Liver (tissue), 9 donors: ENCODE data around the gene C3orf18. TPM values are rescaled to one million over a fixed set of nuclear protein-coding genes. Genes with fewer than 3 reads are reported as not detected.

Experiments used
- DNase-seq: peaks from one replicate; pipeline ENCODE4 v3.0.0-alpha.2; 2017; ENCODE audit warnings: low spot score
- H3K27ac ChIP-seq, 2 donors: one replicate each; pipeline ENCODE4 v1.7.0; 2013; ENCODE audit warnings: inconsistent platforms in 2 of 2, low read length in 2 of 2, control low read depth in 1 of 2, low read depth in 1 of 2, mild to moderate bottlenecking in 1 of 2
- H3K27me3 ChIP-seq, 4 donors: one replicate each; pipeline versions ENCODE4 v1.6.1 to v1.7.0; 2013; ENCODE audit warnings: low read length in 3 of 4, inconsistent platforms in 1 of 4, mild to moderate bottlenecking in 1 of 4, moderate library complexity in 1 of 4; ENCODE audit not compliant: control insufficient read depth in 4 of 4, insufficient read depth in 4 of 4
- H3K36me3 ChIP-seq, 4 donors: one replicate each; pipeline versions ENCODE4 v1.6.1 to v1.7.0; 2013; ENCODE audit warnings: low read length in 3 of 4, mild to moderate bottlenecking in 3 of 4, low read depth in 1 of 4, moderate library complexity in 1 of 4; ENCODE audit not compliant: control insufficient read depth in 4 of 4, insufficient read depth in 3 of 4
- H3K4me1 ChIP-seq, 4 donors: one replicate each; pipeline versions ENCODE4 v1.6.1 to v1.7.0; 2013; ENCODE audit warnings: low read length in 3 of 4, mild to moderate bottlenecking in 3 of 4, moderate library complexity in 1 of 4; ENCODE audit not compliant: control insufficient read depth in 4 of 4, insufficient read depth in 4 of 4
- H3K4me3 ChIP-seq, 3 donors: one replicate each; pipeline versions ENCODE4 v1.6.1 to v1.7.0; 2013; ENCODE audit warnings: low read length in 3 of 3, control low read depth in 1 of 3, low read depth in 1 of 3, mild to moderate bottlenecking in 1 of 3
- H3K9ac ChIP-seq, 2 donors: one replicate each; pipeline ENCODE4 v1.7.0; 2013; ENCODE audit warnings: low read length in 2 of 2, mild to moderate bottlenecking in 2 of 2, moderate library complexity in 2 of 2, control low read depth in 1 of 2, low read depth in 1 of 2
- H3K9me3 ChIP-seq, 4 donors: one replicate each; pipeline versions ENCODE4 v1.6.1 to v1.7.0; 2013; ENCODE audit warnings: low read length in 3 of 4; ENCODE audit not compliant: control insufficient read depth in 4 of 4
- CTCF ChIP-seq: fragments of 150-350 bp; IDR thresholded peaks from 2 replicates; pipeline ENCODE4 v1.5.1; 2017; ENCODE audit warnings: improper control_type of control experiment, low read depth, low read length; ENCODE audit not compliant: missing input control
- EGR1 ChIP-seq, 2 donors: IDR thresholded peaks; 2 replicates each; pipeline ENCODE4 v1.6.1; 2016 to 2018; ENCODE audit warnings: antibody characterized with exemption in 2 of 2, low read depth in 2 of 2
- FOXA1 ChIP-seq: IDR thresholded peaks from 2 replicates; pipeline ENCODE4 v1.6.1; 2016; ENCODE audit warnings: antibody characterized with exemption
- FOXA2 ChIP-seq: IDR thresholded peaks from 2 replicates; pipeline ENCODE4 v1.6.1; 2016; ENCODE audit warnings: antibody characterized with exemption
- GABPA ChIP-seq, 2 donors: IDR thresholded peaks in 1 of 2; conservative IDR thresholded peaks in 1 of 2; 2 replicates each; pipeline ENCODE4 v1.6.1; 2016; ENCODE audit warnings: antibody characterized with exemption in 2 of 2, mild to moderate bottlenecking in 1 of 2, moderate library complexity in 1 of 2
- HNF4A ChIP-seq, 2 donors: conservative IDR thresholded peaks; 2 replicates each; pipeline ENCODE4 v1.6.1; 2016; ENCODE audit warnings: antibody characterized with exemption in 2 of 2, mild to moderate bottlenecking in 2 of 2
- HNF4G ChIP-seq: IDR thresholded peaks from 2 replicates; pipeline ENCODE4 v1.6.1; 2016; ENCODE audit warnings: antibody characterized with exemption
- JUND ChIP-seq, 2 donors: IDR thresholded peaks; 2 replicates each; pipeline ENCODE4 v1.6.1; 2016; ENCODE audit warnings: antibody characterized with exemption in 2 of 2
- NR2F2 ChIP-seq: IDR thresholded peaks from 2 replicates; pipeline ENCODE4 v1.6.1; 2016; ENCODE audit warnings: antibody characterized with exemption
- RAD21 ChIP-seq, 2 donors: IDR thresholded peaks; 2 replicates each; pipeline ENCODE4 v1.6.1; 2016; ENCODE audit warnings: antibody characterized with exemption in 2 of 2, mild to moderate bottlenecking in 2 of 2
- RXRA ChIP-seq, 2 donors: IDR thresholded peaks; 2 replicates each; pipeline ENCODE4 v1.6.1; 2017 to 2018; ENCODE audit warnings: antibody characterized with exemption in 2 of 2, mild to moderate bottlenecking in 1 of 2
- TAF1 ChIP-seq: conservative IDR thresholded peaks from 2 replicates; pipeline ENCODE4 v1.6.1; 2016; ENCODE audit warnings: antibody characterized with exemption, mild to moderate bottlenecking
- YY1 ChIP-seq: IDR thresholded peaks from 2 replicates; pipeline ENCODE4 v1.6.1; 2016; ENCODE audit warnings: antibody characterized with exemption, mild to moderate bottlenecking
- ZBTB33 ChIP-seq: IDR thresholded peaks from 2 replicates; pipeline ENCODE4 v1.6.1; 2016; ENCODE audit warnings: antibody characterized with exemption
- WGBS: extraction: QIAGEN DNeasy Blood & Tissue Kit; methylation state at CpG from one replicate; pipeline ENCODE4 v1.1.7; 2013; 5-methylcytosine and 5-hydroxymethylcytosine counted together
- polyA plus RNA-seq, 2 donors: library from polyadenylated mRNA; stranded (reverse) in 1 of 2; unstranded in 1 of 2; fragments of 200-250 nt in 1 of 2; fragments of >200 nt in 1 of 2; fragmentation: Nextera tagmentation in 1 of 2; extraction: Ambion mirVana in 1 of 2; gene quantifications; one replicate each; pipeline versions ENCODE4 v1.2.1 to v1.2.3, GENCODE V29; 2013 to 2015
- total RNA-seq, 2 donors: library from RNA; depleted of rRNA; stranded (reverse); fragments of >200 nt; gene quantifications; one replicate each; pipeline ENCODE4 v1.2.3, GENCODE V29; 2014
- TF ChIP-seq, protein P1 (sequence below): IDR thresholded peaks from 2 replicates; pipeline ENCODE4 v1.6.1; 2016; ENCODE audit warnings: antibody characterized with exemption, mild to moderate bottlenecking
- TF ChIP-seq, protein P2 (sequence below): IDR thresholded peaks from 2 replicates; pipeline ENCODE4 v1.6.1; 2016; ENCODE audit warnings: antibody characterized with exemption
- TF ChIP-seq, protein P3 (sequence below): IDR thresholded peaks from 2 replicates; pipeline ENCODE4 v1.6.1; 2016; ENCODE audit warnings: antibody characterized with exemption
- donor health status: healthy.
- donor health status: healthy.
- donor health status: healthy.
- donor health status: healthy.
- donor health status: healthy.

Gene C3orf18
- total and polyA plus RNA-seq, 4 donors, result 0.54 to 2.7 (median 1.5) TPM

DNA sequence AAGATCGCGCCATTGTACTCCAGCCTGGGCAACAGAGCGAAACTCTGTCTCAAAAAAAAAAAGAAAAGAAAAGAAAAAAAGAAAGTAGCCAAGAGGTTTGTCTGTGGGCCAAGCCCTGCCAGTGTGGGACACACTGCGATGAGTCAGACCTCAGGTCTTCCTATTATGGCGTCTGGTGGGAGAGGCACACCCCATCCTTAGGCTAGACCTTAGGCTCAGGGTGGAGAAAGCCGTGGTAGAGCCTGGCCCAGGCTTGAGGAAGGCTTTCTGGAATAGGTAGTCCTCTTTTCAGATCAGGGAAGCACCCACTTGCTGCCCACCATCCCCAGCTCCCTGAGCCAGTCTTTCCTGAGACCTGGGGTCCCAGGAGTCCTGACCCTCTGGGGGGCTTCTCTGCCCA is 7.8 kb upstream of the C3orf18 start (continued):
- TF ChIP-seq, protein P1, sequence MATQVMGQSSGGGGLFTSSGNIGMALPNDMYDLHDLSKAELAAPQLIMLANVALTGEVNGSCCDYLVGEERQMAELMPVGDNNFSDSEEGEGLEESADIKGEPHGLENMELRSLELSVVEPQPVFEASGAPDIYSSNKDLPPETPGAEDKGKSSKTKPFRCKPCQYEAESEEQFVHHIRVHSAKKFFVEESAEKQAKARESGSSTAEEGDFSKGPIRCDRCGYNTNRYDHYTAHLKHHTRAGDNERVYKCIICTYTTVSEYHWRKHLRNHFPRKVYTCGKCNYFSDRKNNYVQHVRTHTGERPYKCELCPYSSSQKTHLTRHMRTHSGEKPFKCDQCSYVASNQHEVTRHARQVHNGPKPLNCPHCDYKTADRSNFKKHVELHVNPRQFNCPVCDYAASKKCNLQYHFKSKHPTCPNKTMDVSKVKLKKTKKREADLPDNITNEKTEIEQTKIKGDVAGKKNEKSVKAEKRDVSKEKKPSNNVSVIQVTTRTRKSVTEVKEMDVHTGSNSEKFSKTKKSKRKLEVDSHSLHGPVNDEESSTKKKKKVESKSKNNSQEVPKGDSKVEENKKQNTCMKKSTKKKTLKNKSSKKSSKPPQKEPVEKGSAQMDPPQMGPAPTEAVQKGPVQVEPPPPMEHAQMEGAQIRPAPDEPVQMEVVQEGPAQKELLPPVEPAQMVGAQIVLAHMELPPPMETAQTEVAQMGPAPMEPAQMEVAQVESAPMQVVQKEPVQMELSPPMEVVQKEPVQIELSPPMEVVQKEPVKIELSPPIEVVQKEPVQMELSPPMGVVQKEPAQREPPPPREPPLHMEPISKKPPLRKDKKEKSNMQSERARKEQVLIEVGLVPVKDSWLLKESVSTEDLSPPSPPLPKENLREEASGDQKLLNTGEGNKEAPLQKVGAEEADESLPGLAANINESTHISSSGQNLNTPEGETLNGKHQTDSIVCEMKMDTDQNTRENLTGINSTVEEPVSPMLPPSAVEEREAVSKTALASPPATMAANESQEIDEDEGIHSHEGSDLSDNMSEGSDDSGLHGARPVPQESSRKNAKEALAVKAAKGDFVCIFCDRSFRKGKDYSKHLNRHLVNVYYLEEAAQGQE, result no peak

DNA sequence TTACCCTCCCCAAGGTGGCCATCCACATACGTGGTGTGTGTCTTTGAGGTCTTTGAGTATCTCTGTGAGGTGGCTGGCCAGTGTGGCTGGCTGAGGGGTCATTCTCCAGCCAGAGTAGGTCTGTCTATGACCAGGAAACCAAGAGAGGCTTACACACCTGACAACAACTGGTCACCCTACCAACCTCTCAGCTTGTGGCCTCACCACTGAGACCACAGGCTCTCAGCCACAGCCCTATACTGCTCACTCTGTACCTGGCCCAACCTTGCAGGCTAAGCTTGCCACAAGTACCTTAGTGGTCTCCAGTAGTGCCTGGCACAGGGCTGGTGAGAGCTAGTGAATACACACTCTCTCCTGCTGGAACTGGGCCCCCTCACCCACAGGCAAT is 6.9 kb upstream of the C3orf18 start:
- peaks cover 0 to 13% (median 3%) of the 10 kb centered on the region in 4 donors for H3K36me3 ChIP-seq
- no peaks in the 10 kb centered on the region for H3K27me3 ChIP-seq
- no peaks in the 10 kb centered on the region for H3K9me3 ChIP-seq
- peaks cover 3 to 48% (median 40%) of the 10 kb centered on the region in 4 donors for H3K4me1 ChIP-seq
- WGBS, result 88% methylated on average over 1 of the region's 1 CpG
- no peak for TF ChIP-seq CTCF
- TF ChIP-seq GABPA (IDR thresholded peaks at IDR 0.05 in 1 of 2, conservative IDR thresholded peaks at IDR 0.05 in 1 of 2), result no peak
- TF ChIP-seq FOXA2, result no peak
- TF ChIP-seq EGR1 (IDR thresholded peaks at IDR 0.05; ENCODE audit: low read depth in 2 of 2), result no peak
- no peak for TF ChIP-seq NR2F2
- TF ChIP-seq, protein P2, sequence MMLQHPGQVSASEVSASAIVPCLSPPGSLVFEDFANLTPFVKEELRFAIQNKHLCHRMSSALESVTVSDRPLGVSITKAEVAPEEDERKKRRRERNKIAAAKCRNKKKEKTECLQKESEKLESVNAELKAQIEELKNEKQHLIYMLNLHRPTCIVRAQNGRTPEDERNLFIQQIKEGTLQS, result no peak
- TF ChIP-seq, protein P1, result no peak
- TF ChIP-seq FOXA1, result no peak
- TF ChIP-seq HNF4G, result no peak
- no peak for TF ChIP-seq ZBTB33
- TF ChIP-seq JUND (IDR thresholded peaks at IDR 0.05), result no peak
- TF ChIP-seq YY1, result no peak
- TF ChIP-seq, protein P3, sequence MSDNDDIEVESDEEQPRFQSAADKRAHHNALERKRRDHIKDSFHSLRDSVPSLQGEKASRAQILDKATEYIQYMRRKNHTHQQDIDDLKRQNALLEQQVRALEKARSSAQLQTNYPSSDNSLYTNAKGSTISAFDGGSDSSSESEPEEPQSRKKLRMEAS, result no peak
- no peak for TF ChIP-seq TAF1
- TF ChIP-seq HNF4A (conservative IDR thresholded peaks at IDR 0.05), result no peak
- TF ChIP-seq RAD21 (IDR thresholded peaks at IDR 0.05), result no peak
- no peak for TF ChIP-seq RXRA (IDR thresholded peaks at IDR 0.05)
- no peak overlapping the region for H3K4me3 ChIP-seq
- H3K9ac ChIP-seq, result no peak overlapping the region
- H3K27ac ChIP-seq, result no peak overlapping the region
- no peak for DNase-seq
